T follicular helper cell (primary cell): ENCODE data around the gene SNCA.

ENCODE experiments used
- DNase-seq: peaks from one replicate; pipeline ENCODE4 v3.0.0-alpha.2; 2020; ENCODE audit warnings: low read depth
- total RNA-seq, 2 experiments: gene quantifications; one replicate each; lab custom pipeline; 2026; lab: John Stamatoyannopoulos, UW

Gene SNCA
- total RNA-seq: 0 to 0.30 reads per million in 2 experiments

DNA sequence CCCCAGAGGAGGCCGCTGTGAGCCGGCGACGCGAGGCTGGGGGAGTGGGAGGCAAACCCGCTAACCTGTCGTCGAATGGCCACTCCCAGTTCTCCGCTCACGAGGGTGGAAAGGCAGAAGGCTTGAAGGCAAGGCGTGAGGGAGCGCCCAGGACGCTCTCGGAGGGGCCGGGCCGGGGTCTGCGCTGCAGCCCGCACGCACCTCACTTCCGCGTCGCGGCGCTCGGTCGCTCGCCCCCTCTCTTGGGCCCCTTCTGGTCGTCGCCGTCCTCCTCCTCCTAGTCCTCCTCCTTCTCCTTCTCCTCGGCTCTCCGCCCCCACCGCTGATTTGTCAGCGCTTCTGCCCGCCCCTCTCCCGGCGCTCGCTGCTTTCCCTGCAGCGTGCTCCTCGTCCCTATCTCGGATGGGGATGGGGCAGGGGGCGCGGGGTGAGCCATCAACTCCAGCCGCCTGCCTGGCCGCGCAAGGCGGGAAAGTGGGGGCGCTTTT is at the start of gene SNCA:
Gene SNCA, minus strand, starts transcription at position 265 of the 488 bp plus-strand sequence. CDS start 1,494 bp downstream, outside the sequence.
- no peak for DNase-seq

DNA sequence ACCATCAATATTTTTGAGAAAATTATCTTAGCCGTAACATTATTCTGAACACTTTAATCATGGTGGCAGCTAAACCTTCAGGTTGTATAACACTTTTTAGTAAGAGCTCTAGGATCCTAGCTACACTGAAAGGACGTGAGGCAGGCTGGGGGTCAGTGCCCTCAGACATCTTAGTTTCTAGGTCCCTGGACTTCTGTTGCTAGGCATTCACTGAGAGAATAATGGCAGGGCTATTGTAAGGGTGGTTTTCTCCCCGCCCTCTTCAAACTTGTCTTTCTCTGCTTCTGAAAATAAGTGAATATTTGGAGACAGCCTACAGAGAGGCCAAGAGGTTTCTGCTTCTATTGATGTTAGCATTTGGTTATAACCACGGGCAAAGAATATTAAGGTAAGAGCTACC is 42.3 kb upstream of the SNCA start:
- DNase-seq: no peak

DNA sequence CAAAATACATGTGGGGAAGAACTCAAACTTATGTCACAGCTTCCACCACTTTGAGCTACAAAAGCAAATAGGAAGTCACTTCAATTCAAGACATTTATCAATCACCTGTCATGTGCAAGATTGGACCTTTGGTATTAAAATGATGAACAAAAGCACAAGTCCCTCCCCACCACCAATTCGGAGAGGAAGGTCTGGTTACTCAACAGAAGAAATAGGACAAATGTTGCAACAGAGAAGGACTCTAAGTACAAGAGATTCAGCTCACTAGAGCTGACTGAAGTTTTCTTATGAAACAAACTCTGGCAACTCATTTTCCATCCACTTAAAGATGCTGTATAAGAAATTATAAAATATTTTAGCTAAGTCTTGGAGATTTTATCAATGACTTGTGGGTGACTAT is 41.6 kb upstream of the SNCA start:
- DNase-seq: no peak

DNA sequence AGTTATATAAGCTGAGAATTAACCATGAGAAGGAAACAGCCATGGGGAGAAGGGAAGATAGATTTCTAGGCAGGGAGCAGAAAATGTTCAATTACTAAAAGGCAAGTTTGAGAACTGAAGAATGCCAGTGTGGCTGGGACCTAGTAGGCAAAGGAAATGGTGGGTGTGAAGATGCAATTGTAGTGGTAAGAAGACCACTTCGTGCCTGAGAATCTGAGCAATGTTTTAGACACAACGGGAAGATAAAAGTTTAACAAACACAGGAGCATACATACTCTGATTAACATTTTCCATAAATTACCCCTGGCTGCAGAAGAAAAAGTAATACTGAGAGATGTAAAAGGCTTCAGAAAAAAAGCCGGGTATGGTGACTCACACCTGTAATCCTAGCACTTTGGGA is 39.6 kb upstream of the SNCA start:
- DNase-seq: no peak

DNA sequence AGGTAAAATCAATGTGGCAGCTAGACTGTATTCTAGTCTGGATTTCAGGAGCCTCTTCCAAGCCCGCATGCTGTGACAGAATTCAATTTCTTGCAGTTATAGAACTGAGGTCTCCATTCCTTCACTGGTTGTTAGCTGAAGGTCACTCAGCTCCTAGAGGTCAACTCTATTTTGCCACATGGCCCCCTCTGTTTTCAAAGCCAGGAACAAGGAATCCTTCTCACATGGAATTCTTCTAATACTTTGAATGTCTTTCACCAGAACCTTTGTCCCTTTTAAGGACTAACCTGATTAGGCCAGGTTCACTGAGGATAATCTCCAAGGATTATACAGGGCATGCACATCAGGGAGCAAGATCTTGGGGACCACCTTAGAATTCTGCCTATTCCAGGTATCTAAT is 34.2 kb upstream of the SNCA start:
- no peak for DNase-seq

DNA sequence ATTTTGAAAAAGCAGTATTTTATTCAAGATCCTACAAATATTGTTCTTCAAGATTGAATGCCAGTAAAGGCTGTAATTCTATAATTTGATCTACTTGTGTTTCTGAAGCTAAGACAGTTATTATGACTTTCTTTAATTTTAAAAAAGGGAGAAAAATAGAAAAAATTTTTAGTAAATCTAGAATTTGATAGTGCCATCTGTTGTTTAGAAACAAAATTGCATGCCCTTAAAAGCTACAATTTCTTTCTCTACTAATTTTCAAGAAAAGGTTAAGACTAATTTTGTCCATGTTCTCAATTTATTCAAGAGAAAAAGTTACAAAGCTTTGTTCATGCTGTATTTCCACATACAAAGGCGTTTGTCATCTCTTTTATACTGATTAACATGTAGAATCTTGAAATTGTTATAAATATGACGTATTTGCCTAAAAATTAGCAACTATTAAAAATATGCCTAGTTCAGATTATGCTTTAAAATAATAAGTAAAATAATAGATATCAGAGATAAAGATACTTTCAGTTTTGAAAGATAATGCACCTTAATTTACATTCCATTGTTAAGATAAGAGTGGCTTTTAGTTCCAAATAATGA is 32.1 kb upstream of the SNCA start:
- no peak for DNase-seq

DNA sequence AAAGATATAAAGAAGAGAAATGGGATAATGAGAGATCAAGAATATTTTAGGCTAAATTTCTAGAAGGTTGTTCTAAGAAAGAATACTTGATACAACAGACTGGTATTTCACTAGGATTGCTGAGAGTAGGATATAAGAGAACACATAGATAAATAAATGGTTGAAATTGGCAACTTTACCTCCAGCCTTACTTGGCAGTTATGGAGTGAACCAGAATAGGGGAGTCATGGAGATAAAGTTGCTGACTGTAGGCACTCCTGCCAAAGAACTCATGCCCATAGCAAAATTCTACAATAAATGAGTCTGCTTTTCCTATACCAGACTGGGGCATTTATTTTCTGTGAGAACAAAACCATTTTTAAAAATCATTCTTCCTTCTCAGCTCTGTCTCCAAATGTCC is 31.3 kb upstream of the SNCA start:
- no peak for DNase-seq

DNA sequence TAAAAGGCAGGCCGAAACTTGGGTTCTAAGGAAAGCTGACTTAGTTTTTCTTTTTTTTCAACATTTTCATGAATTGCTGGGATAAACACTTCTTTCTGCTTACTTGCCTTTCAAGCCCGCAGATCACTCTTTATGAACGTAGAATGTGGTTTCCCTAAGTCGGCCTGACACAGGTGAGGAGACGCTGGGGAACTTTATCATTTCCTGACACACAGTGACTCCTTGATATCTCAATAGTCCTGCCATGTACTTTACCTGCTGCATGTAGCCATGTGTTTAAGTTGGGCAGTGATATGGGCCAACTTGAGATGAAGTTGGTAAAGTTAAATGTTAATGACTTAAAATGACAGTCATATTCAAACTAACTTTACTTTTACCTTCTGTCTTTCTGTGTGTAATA is 26.6 kb upstream of the SNCA start:
- DNase-seq: no peak

DNA sequence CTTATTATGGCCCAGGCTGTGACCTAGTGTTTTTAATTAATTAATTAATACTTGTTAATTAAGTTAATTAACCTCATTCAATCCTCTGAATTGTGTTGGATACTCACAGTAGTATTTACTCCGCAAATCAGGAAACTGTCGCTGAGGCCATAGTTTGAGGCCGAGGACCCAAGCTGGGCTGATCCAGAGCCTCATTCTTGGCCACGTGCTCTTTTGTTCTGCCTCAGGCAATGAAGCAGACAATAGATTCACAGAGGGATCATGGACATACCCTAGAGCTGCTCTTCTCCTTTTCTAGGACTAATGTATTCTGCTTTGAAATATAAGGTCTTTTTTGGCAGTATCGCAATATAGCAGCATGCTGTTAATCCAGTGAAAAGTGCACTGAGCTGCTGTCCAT is 24.0 kb upstream of the SNCA start:
- DNase-seq: no peak

DNA sequence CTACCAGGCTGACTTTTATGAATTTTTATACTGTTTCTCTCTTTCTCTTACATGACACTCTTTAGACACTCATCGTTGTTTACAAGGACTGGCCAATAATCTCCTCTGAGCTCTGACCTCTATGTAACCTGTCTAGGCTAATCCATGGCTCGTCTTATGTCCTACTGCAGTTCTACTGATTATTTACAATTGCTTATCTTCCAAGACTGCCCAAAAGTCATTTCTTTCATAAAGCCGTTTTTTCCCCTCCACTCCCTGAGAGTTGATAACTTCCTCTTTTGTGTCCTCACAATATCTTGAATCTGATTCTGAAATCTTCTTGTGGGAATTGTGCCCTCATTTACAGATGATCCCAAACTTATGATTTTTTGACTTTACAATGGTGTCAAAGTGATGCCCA is 18.3 kb upstream of the SNCA start:
- no peak for DNase-seq

DNA sequence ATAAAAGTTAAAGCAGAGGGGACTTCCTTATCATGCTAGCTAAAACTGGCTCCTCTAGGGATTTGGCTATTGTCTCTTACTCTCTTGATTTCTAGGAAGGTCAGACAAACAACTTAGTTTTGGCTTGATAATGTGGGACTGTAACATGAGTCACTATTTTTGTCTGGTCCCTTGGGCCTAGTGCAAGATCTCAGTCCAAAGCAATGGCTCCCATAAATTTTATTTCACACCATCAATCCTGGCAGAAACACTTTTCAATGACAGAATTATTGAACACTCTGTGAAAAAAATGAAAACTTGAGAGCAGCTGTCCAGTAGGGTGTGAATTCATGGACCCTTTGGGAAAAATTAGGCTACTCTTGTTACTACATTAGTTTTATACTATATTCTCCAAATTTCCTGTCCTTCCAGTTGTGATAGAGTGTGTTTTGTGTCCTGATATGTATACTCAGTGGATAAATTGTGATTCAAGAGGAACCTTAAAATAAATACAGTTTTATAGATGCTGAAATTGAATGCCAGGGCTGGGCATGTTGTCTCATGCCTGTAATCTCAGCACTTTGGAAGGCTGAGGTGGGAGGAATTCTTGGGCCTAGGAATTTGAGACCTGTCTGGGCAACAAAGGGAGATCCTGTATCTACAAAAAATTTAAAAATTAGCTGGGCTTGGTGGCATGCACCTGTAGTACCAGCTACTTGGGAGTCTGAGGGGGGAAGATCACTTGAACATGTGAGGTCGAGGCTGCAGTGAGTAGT is 10.8 kb upstream of the SNCA start:
- no peak for DNase-seq

DNA sequence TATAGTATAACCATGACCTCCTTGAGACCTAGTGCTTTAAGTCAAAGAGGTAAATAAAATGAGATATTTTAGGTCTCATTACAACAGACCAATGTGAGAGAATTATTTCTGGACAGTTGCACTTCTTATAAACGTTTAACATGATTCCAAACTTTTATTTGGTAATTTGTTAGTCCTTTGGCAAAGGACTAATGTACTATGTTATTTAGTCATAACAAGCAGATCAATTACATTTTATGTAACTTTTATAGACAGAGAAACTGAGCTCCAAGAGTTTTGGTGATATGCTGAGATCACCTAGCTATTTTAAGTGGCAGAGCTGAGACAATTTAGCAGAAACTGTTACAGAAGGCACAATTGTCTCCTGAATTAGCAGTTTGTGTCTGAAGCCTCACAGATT is 2.6 kb upstream of the SNCA start:
- no peak for DNase-seq

DNA sequence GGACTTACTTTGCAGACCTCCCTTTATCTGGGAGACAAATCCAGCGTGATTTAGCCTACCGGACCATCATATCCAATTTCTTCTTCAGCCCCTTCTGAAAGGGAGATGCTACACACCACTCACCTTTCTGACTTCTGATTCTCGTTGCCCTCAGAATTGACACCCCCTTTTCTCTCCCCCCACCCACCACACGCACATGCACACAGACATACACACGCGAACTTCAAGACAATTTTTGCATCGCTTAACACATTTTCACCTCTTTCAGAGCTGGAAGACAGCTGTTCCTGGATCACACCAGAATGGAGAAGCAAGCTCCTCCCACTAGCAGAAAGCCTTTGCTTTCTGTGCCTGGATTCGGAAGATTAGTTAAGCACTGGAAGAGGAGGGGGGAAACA is 1.0 kb upstream of the SNCA start:
- DNase-seq: no peak

DNA sequence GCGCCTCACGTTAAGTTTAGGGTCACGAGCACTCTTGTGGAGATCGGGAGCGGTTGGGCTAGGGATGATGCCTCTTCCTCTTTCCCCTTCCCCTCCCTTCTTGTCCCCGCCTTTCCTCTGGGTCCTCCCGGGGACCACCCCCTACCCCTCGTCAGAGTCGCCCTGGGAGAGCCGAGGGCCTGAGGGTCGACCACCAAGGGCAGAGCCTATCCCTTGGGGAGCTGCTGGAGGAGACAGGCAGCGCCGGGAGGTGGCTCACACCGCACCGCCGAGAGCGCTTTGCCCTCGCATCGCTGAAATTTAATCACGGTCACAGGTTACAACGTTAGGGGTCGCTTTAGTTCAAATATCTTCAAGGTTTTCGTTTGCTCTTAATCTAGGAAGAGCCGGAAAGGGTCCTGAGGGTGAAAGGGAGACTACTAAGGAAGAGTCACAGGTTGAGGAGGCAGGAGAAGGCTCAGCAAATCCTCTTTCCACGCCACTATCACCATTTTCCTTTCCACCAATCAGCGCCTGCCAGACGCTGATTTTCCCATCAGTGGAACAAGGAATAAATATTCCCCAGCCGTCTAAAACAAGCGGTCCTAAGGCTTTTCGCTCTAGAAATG is 528 bp upstream of the SNCA start:
- no peak for DNase-seq

DNA sequence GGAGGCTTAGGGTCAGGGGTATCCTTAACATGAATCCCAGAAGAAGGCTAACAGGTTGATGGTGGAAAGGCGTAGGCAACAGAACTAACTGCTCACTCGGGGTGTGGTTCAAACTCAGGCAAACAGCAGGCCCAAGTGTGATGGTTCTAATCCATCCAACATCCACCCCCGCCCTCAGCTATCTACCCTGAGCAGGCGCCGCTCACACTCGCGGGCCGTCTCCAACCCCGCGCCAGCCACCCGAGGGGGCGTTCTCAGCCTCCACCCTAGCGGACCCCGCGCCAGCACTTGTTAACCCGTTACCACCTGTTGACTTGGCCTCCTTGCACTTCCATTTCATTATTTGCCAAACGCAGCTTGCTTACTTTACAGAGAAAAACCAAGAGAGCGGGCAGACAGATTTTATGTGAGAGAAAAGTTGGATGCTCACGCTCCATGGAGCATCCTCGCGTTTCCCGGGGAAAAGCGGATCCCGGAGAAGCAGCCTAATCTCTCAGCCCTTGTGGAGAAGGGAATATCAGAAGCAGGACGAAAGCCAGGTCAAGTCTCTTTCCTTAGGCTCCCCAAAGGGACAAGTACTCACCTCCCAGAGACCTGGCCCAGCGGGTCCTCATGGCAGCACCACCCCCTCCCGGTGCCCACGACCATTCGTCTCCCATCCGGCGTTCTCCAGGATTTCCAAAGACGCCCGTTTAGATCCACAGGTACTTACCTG is 773 bp downstream of the SNCA start:
- DNase-seq: no peak

DNA sequence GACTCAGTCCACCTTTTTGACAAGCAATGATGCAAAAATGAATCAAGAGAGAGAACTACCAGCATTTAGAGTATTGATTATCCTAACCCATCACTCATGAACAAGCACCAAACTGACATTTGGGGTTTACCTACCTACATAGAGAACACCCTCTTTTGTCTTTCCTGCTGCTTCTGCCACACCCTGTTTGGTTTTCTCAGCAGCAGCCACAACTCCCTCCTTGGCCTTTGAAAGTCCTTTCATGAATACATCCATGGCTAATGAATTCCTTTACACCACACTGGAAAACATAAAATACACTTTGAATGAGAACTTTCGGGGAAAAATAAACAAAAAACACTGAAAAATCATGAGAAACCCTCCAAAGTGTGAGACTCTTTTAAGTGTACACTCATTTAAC is 1.5 kb downstream of the SNCA start:
- DNase-seq: no peak

DNA sequence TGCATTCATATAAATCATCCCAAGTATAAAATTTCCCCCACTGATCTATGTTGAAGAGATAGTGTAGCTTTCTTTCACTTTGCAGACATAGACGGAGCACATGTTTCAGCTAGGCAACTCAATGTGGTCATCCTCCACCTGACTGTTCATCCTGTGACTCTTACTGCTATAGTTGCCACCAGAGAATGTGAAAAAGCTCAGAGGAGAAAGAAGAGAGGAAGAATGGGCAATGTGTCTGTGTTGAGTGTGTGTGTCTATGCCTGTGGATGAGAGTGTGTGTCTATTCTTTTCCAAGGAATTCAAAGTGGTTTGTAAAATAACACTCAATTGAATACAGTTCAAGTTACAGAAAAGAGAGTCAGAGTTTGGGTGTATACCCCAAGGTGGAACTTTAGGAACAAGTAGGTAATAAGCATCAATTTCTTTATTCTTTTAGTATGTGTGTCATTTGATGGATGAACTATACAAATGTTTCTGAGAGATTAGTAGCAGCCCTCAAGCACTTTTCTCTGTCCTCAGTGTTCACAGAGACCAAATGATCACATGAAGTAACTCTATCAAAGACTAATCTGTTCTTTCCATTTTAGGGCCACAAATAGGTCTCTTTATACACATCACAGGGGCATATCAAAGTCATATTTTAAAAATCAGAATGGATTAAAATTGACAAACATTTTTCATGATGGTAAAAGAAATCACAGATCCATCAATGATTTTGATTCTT is 2.3 kb downstream of the SNCA start:
- no peak for DNase-seq

DNA sequence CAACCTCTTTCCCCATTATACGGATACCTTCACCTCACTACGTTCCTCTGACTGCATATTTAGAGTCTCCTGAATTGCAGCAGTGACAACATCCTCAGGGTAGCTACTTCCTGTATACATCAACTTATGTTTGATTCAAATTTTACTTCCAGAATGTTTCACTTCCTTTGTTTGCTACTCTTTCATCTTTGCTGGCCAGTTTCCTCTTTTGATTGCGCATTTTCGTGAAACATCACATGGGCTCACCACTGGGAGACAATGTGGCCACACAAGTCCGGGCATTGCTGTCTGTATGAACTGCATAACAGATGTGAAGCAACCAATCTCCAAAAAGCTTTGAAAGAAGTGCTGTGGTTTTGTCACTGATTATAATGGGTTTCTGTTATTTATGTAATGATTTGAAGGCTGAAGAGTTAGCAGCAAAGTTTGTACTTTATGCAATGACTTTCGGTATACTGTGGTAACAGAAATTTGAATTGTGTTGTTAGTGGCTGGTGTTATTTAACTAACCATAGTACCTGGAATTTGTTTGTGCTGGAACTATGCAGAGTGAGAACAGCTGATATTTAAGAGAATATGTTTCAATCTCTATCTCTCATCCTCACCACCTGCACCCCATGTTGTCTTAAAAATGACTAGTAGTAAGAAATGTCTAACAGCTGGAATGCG is 7.4 kb downstream of the SNCA start:
- DNase-seq: no peak

DNA sequence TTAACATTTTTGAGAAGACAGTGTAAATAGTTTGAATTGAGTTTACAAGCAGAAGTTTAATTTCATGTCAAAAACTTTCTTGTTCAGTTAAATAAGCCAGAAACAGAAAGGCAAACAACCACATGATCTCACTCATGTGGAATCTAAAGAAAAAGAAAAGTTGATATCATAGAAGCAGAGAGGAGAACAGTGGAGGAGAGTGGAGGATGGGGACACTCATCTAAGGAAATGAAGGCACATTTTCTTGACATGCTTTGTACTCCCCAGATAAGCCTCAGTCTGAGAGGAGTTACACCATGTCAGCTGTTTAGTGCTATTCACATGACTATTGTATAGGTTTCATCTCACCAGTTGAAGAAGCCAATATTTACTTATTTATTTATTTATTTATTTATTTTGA is 13.5 kb downstream of the SNCA start:
- DNase-seq: no peak

DNA sequence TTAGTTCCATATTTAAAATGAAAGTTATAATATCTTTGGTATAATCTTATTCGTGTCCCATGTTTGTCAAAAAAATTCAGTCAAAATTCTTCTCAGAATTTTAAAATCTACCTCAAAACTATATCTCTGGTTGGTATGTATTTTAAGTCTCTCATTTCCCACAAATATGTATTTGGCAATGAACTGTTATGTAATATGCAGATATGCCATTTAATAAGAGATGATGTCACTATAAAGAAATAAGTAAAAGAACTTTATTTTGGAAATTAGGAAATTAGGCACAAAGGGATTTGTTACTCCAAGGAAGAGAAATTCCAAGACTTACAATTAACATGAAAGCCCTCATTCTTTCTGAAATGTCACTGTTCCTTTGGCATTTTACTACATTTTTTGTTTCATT is 15.3 kb downstream of the SNCA start:
- no peak for DNase-seq

DNA sequence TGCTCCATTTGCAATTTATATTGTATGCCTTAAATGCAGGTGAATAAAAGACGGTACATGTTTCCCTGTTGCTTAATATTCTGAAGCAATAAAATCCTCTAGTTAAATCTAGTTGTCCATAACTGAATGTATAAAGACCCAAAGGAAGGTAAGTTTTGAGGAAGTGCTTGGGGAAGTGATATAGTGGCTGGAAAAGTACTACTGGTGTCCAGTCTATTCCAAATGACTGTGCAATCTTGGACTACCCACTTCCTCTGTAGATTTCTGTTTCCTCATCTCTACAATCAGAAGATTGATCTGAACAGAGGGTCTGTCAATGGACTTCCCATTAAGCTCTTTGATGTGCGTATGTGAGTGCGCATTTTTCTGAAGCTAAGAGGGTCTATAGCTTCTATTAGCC is 17.0 kb downstream of the SNCA start:
- no peak for DNase-seq
